ENCODE measurements around the gene ANKDD1B. TPM values are rescaled to one million over a fixed set of nuclear protein-coding genes. Genes with fewer than 3 reads are reported as not detected.

The ANKDD1B gene
- total RNA-seq, 1 experiment from 2014 or later: 0.10 TPM

DNA sequence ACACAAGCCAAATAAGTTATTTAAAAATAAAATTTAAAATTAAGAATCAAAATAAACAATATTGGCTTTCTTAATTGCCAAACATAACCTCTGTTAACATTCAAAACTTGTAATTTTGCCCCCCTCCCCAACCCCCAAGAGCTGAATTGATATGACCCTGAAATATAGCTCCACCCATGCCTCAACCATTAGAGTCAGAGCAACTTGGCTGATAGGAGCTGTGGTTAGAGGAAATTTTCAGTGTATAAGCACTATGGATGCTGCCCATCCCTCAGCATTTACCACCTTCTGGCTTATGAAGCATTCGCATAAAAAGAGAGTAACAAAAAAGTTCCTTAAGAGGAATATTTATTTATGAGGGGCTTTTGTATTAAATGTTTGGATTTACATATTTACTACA, 99.9 kb downstream of the ANKDD1B start:
- Histone ChIP-seq H3K27ac (ENCODE audit: low read length) (no peak overlapping the region), H3K9me3 (ENCODE audit: control insufficient read depth, insufficient read depth, low read depth, low read length) (no peaks in the 10 kb centered on the region), H3K4me1 (ENCODE audit: control insufficient read depth, insufficient read depth, low read length) (peaks cover 6% of the 10 kb centered on the region), H3K36me3 (ENCODE audit: control insufficient read depth, insufficient read depth, low read length) (peaks cover 19% of the 10 kb centered on the region), H3K27me3 (ENCODE audit: control insufficient read depth, insufficient read depth, low read length) (no peaks in the 10 kb centered on the region), H3K4me3 (ENCODE audit: low read depth in 2 of 2, low read length in 2 of 2) (no peak overlapping the region)
- no TSS peak for BruUV-seq (replicated peaks)
- no peak for ATAC-seq
- in situ Hi-C loops (cut with HindIII; ENCODE audit: low pct_unique_long_range_greater_than_20kb, low sequenced_read_pairs) (no loop called here), intact Hi-C loops (cut with micrococcal nuclease; ENCODE audit: unreplicated experiment) (no loop called here)
- ChIA-PET POLR2A (no interaction called here), CTCF (no interaction called here)
- no peak for DNase-seq (ENCODE audit: low read depth, low spot score)
- no peak for TF ChIP-seq SIN3A (IDR thresholded peaks at IDR 0.05; ENCODE audit: borderline replicate concordance, insufficient read depth, low read depth, low read length)

GRCh38 chr5:75712091-75712490, 100.8 kb downstream of the ANKDD1B start:
- BruUV-seq (replicated peaks): no TSS peak
- Histone ChIP-seq H3K27me3 (ENCODE audit: control insufficient read depth, insufficient read depth, low read length) (no peaks in the 10 kb centered on the region), H3K4me3 (ENCODE audit: low read depth in 2 of 2, low read length in 2 of 2) (no peak overlapping the region), H3K27ac (ENCODE audit: low read length) (no peak overlapping the region), H3K36me3 (ENCODE audit: control insufficient read depth, insufficient read depth, low read length) (peaks cover 18% of the 10 kb centered on the region), H3K9me3 (ENCODE audit: control insufficient read depth, insufficient read depth, low read depth, low read length) (no peaks in the 10 kb centered on the region), H3K4me1 (ENCODE audit: control insufficient read depth, insufficient read depth, low read length) (peaks cover 9% of the 10 kb centered on the region)
- no peak for ATAC-seq
- TF ChIP-seq, protein P1, sequence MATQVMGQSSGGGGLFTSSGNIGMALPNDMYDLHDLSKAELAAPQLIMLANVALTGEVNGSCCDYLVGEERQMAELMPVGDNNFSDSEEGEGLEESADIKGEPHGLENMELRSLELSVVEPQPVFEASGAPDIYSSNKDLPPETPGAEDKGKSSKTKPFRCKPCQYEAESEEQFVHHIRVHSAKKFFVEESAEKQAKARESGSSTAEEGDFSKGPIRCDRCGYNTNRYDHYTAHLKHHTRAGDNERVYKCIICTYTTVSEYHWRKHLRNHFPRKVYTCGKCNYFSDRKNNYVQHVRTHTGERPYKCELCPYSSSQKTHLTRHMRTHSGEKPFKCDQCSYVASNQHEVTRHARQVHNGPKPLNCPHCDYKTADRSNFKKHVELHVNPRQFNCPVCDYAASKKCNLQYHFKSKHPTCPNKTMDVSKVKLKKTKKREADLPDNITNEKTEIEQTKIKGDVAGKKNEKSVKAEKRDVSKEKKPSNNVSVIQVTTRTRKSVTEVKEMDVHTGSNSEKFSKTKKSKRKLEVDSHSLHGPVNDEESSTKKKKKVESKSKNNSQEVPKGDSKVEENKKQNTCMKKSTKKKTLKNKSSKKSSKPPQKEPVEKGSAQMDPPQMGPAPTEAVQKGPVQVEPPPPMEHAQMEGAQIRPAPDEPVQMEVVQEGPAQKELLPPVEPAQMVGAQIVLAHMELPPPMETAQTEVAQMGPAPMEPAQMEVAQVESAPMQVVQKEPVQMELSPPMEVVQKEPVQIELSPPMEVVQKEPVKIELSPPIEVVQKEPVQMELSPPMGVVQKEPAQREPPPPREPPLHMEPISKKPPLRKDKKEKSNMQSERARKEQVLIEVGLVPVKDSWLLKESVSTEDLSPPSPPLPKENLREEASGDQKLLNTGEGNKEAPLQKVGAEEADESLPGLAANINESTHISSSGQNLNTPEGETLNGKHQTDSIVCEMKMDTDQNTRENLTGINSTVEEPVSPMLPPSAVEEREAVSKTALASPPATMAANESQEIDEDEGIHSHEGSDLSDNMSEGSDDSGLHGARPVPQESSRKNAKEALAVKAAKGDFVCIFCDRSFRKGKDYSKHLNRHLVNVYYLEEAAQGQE (IDR thresholded peaks at IDR 0.05; ENCODE audit: insufficient read depth in 1 of 2, low read depth in 2 of 2, low read length in 1 of 2): no peak
- TF ChIP-seq TCF7L2 (IDR thresholded peaks at IDR 0.05; ENCODE audit: low read depth, low read length) (no peak), SIN3A (IDR thresholded peaks at IDR 0.05; ENCODE audit: borderline replicate concordance, insufficient read depth, low read depth, low read length) (no peak), POLR2AphosphoS5 (IDR thresholded peaks at IDR 0.05; ENCODE audit: low read depth, low read length) (no peak)
- TF ChIP-seq, protein P2, sequence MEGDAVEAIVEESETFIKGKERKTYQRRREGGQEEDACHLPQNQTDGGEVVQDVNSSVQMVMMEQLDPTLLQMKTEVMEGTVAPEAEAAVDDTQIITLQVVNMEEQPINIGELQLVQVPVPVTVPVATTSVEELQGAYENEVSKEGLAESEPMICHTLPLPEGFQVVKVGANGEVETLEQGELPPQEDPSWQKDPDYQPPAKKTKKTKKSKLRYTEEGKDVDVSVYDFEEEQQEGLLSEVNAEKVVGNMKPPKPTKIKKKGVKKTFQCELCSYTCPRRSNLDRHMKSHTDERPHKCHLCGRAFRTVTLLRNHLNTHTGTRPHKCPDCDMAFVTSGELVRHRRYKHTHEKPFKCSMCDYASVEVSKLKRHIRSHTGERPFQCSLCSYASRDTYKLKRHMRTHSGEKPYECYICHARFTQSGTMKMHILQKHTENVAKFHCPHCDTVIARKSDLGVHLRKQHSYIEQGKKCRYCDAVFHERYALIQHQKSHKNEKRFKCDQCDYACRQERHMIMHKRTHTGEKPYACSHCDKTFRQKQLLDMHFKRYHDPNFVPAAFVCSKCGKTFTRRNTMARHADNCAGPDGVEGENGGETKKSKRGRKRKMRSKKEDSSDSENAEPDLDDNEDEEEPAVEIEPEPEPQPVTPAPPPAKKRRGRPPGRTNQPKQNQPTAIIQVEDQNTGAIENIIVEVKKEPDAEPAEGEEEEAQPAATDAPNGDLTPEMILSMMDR (IDR thresholded peaks at IDR 0.05): no peak
- ChIA-PET CTCF (interaction anchor here (0.6 kb wide), 1 partner anchor 958 kb away, joined by 3 read pairs; no protein-coding TSS in a partner anchor), POLR2A (no interaction called here)
- DNase-seq (ENCODE audit: low read depth, low spot score): no peak
- in situ Hi-C loops (cut with HindIII; ENCODE audit: low pct_unique_long_range_greater_than_20kb, low sequenced_read_pairs) (no loop called here), intact Hi-C loops (cut with micrococcal nuclease; ENCODE audit: unreplicated experiment) (no loop called here)

- BruUV-seq (replicated peaks): TSS peak; percentile 77
- intact Hi-C loops (cut with micrococcal nuclease; ENCODE audit: unreplicated experiment): no loop called here
- Histone ChIP-seq H3K4me3 (ENCODE audit: low read depth in 2 of 2, low read length in 2 of 2) (peak overlapping the region; percentile 95 to 97), H3K4me1 (ENCODE audit: control insufficient read depth, insufficient read depth, low read length) (peaks cover 9% of the 10 kb centered on the region), H3K27ac (ENCODE audit: low read length) (peak overlapping the region; percentile 95), H3K9me3 (ENCODE audit: control insufficient read depth, insufficient read depth, low read depth, low read length) (no peaks in the 10 kb centered on the region), H3K36me3 (ENCODE audit: control insufficient read depth, insufficient read depth, low read length) (peaks cover 10% of the 10 kb centered on the region), H3K27me3 (ENCODE audit: control insufficient read depth, insufficient read depth, low read length) (no peaks in the 10 kb centered on the region)
- TF ChIP-seq, protein P1 (IDR thresholded peaks at IDR 0.05; ENCODE audit: insufficient read depth in 1 of 2, low read depth in 2 of 2, low read length in 1 of 2): no peak
- TF ChIP-seq, protein P2 (IDR thresholded peaks at IDR 0.05): no peak
- TF ChIP-seq TCF7L2 (IDR thresholded peaks at IDR 0.05; ENCODE audit: low read depth, low read length) (no peak), SIN3A (IDR thresholded peaks at IDR 0.05; ENCODE audit: borderline replicate concordance, insufficient read depth, low read depth, low read length) (no peak), POLR2AphosphoS5 (IDR thresholded peaks at IDR 0.05; ENCODE audit: low read depth, low read length) (no peak)
- CTCF ChIA-PET: no interaction called here
- DNase-seq (ENCODE audit: low read depth, low spot score): no peak
- POLR2A ChIA-PET: no interaction called here
- peak; percentile 20; the same call in 1 of the 2 replicates for ATAC-seq
- in situ Hi-C loops (cut with HindIII; ENCODE audit: low pct_unique_long_range_greater_than_20kb, low sequenced_read_pairs): no loop called here
Observed at GRCh38 chr5:75716715-75717081, 105.4 kb downstream of the ANKDD1B start.

Measured in Panc1 (cell line).